HG02938 (cell line): ENCODE measurements around the gene INPP1.
A peak's percentile ranks its signal among the peaks of the same experiment; 100 is the strongest.
"Not testable (repeated sequence)": the region's sequence is repeated elsewhere in the genome, so short reads cannot be mapped to it uniquely, and the experiment has no call there.

Source experiments
- ATAC-seq: cut with Tn5 transposase; IDR thresholded peaks from one replicate; pipeline ENCODE4 v1.9.1; 2021; ENCODE audit warnings: mild to moderate bottlenecking, moderate library complexity; ENCODE audit not compliant: unreplicated experiment

The INPP1 gene

GRCh38 chr2:190343536-190344275, at the start of gene INPP1:
INPP1 (plus strand) TSS chr2:190343589; CDS start chr2:190360103, 16,514 bp downstream.
- peak; percentile 56 for ATAC-seq

- ATAC-seq = not testable (repeated sequence)
Observed at GRCh38 chr2:190297880-190298279, 45.5 kb upstream of the INPP1 start.

DNA sequence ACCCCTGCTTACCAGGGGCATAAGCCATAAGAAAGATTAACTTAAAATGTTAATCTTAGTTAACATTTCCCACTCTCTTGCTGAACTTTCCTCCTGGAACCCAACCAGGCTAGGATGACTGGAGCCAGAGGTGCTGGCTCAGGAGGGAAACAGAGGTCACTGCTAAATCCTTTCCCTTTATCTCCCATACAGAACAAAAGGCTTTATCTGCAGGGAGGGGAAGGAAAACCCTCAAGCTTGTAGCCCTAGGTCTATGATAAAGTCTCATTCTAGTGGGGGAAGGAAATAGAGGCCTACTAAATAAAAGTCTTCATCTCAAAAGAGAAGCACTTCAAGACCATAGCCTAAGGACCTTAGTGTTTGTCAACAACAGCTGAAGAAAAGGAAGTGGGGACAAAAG, 42.4 kb upstream of the INPP1 start:
- ATAC-seq = no peak

- ATAC-seq = no peak
Observed at GRCh38 chr2:190302052-190302451, 41.3 kb upstream of the INPP1 start.

DNA sequence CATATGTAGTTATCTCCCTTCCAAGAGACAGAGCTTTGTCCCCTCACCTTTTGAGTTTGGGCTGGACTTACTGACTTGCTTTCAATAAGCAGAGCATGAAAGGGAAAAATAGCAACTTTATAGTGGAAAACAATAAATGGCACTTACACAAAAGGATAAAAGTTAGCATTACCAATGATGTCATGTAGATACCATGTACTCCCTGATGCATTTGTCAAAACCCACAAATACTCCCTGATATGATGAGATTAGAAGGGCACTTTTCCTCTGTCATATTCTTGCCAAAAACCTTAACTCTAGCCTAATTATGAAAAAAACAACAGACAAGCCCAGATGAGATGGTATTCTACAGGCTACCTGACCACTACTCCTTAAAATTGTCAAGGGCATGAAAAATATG, 39.7 kb upstream of the INPP1 start:
- no peak for ATAC-seq

- no peak for ATAC-seq
Observed at GRCh38 chr2:190304404-190304803, 39.0 kb upstream of the INPP1 start.

GRCh38 chr2:190308031-190308430, 35.4 kb upstream of the INPP1 start:
- no peak for ATAC-seq

DNA sequence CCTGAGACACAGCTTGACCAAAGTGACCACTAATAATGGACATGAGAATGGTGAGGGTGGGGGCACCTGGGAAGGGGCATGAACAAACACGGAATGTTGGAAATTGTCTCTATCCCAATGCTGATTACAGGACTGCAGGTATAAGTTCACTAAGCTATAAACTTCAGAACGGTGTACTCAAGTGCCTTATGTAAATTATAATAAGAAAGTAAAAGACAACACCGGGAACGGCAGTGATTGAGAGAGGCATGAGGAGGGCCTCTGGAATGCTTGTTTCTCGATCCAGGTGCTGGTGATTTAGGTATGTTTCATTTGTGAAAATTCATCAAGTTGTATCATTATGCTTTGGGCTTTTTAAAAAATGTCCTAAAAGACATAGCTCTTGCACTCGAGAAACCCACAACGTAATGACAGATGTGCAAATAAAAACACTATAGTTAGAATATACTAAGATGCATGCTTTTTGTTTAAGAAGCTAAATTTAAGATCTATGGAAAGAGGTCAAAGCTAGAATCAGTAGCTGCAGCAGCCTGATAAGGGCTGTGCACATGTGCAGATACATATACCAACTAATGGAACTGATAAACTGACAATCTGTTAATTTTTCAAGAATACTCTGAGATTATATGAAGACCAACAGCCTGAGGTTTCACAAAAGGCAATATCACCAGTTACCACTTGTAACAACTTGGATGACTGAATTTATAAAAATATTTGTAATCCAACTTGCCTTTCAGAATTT, 31.3 kb upstream of the INPP1 start:
- no peak for ATAC-seq

GRCh38 chr2:190312635-190313025, 30.8 kb upstream of the INPP1 start:
- not testable (repeated sequence) for ATAC-seq

GRCh38 chr2:190313880-190314279, 29.5 kb upstream of the INPP1 start:
- ATAC-seq = no peak

GRCh38 chr2:190315273-190315672, 28.1 kb upstream of the INPP1 start:
- ATAC-seq = no peak

GRCh38 chr2:190318514-190318913, 24.9 kb upstream of the INPP1 start:
- no peak for ATAC-seq

DNA sequence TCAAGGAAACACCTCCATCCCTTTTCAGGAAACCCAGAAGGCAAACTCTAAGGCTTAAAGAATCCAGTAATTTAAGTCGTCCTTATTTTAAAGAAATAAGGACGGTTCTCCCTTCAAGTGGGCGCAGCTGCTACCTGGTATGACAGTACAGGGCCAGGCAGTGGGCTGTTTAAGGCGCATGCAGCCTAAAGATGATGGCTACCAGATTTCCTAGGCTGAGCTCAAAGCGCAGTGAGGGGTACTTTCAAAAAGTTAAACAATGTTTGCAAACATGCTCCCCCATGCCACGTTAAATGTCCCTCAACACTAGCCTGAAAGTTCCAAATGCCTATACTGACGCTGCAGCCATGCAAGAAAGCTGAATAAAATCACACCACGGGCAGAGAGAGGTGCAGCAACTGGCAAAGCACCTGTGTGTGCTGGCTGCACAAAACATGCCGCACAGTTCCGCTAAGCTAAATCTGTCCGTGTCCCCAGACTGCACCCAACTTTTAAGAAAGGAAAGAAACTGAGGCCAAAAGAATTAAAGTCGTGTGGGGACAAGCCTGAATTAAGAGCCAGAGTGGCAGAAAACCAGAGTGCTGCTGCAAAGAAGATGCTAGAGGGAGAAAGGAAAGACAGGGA, 24.3 kb upstream of the INPP1 start:
- peak; percentile 34 for ATAC-seq

DNA sequence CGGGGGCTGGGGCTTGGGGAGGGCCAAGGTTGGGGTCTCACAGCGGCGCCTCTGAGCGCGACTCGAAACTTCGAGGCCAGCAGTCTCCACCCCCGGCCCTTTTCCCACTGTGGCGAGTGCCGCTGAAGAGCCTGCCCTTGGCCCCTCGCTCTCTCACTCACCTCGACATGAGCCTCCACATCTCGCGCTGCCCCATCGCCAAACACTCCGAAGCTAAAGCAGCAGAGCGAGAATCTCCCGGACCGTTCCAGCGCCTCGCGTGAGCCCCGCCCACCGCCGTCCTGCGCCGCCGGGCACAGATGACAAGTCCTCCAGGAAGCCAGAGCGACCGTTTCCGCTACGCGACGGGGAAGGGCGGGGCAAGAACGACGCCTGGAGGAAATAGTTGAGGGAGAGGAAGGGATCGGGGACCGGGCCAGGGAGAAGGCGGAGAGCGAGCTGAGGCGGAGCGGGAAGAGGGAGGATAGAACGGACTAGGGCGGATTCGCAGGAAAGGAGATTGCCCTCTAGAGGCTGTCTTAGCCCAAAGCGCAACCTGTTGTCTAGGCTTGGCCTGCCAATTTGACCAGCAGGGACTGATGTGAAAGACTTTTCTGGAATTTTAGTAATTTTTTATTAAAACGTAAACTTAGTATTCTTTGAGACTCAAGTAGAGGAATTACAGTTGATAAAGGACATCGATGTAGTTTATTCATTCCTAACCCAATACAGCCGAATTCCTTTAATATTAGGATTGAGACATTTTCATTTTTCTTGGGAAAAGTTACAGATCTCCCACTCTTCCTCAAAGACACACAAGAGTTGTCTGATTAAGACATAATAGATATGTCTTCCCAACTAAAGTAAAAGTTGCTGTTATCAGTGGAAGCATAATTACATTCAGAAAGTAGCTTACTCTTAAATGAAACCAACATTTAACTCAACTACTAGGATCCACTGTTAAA, 23.6 kb upstream of the INPP1 start, which contains the start of gene HIBCH:
HIBCH (minus strand) TSS at position 272 of the 944 bp plus-strand sequence; CDS start at position 196, 76 bp downstream.
- peak; percentile 91 for ATAC-seq

GRCh38 chr2:190320696-190321095, 22.7 kb upstream of the INPP1 start:
- no peak for ATAC-seq

DNA sequence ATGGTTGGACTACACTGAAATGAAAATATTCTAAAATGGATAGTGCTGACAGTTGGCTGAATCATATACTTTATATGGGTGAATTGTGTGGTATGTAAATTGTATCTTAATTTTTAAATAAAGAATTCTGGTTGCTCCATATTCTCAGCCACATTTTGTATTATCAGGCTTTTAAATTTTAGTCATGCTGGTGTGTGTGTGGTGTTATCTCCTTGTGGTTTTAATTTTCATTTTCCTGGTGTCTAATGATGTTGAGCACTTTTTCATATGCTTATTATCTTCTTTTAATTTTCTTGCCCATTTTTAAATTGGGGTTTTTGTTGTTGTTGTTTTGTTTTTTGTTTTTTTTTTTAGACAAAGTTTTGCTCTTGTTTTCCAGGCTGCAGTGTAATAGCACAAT, 20.0 kb upstream of the INPP1 start:
- ATAC-seq = no peak

GRCh38 chr2:190325588-190325987, 17.8 kb upstream of the INPP1 start:
- no peak for ATAC-seq

DNA sequence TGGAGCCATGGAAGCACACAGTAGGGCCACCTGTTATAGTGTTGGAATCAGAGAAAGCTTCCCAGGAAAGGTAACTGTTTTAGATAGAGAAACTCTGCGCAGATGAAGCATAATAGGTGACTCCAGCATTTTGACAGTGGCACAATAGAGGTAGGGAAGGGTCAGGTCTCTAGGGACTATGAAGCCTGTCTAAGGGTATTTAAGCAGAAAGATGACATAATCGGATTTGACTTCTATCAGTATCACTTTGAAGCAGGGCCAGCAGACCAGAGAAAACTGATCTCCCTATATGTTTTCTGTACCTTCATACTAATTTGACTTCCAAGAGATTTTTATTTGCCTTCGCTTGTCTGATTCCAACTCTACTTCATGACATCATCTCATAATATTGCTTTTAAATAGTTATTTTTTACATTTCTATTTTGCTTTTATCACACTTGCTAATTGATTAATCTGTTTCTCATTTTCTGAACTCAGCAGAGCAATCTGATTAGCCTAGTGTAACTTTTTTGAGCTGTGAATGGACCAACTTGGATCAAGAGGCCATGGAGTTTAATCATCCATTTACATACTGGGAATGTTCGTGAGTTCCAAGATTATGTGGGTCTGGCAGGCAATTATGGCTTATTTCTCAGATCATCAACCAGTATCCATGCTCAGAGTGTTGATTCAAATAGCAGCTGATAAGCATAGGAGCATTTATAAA, 15.4 kb upstream of the INPP1 start:
- no peak for ATAC-seq

DNA sequence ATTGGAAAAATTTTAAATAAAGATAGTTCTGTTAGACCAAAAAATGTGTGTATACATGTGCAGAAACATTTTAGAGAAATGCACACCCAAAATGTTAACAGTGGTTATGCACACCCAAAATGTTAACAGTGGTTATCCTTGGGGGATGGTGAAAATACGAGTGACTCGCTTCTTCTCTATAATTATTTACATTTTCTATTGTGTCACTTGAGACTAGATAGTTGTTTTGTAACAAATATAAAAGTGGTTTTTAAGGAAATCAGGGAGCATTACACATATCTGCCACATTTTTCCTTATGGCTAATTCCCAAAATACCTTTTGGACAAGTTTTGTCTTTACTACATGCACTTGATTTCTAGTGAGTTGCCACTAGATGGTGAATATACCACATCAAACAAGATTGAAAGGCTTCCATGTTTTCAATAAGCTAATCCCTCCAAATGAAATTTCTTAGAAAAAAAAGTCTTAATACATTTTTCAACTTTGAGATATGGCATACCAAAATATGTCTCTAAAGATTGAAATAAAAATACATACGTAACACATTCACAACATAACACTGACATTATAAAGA, 14.7 kb upstream of the INPP1 start:
- no peak for ATAC-seq

- ATAC-seq = no peak
Observed at GRCh38 chr2:190333395-190333794, 10.0 kb upstream of the INPP1 start.
